Measurements from ENCODE around the gene COMMD3.

Gene COMMD3

GRCh38 chr10:22338931-22339330 lies 22.7 kb downstream of the COMMD3 start:
- peaks cover under 1% of the 10 kb centered on the region for H3K9me3 Mint-ChIP-seq
- peaks cover 2% of the 10 kb centered on the region for H3K36me3 Mint-ChIP-seq (ENCODE audit: low read depth)
- H3K27ac Mint-ChIP-seq = no peak overlapping the region
- peaks cover 39% of the 10 kb centered on the region for H3K4me1 Mint-ChIP-seq (ENCODE audit: low read depth)
- peak overlapping the region; percentile 89 for H3K4me3 Mint-ChIP-seq
- DNase-seq (ENCODE audit: low spot score) = no peak
- H3K27me3 Mint-ChIP-seq (ENCODE audit: low read depth) = peaks cover 70% of the 10 kb centered on the region

DNA sequence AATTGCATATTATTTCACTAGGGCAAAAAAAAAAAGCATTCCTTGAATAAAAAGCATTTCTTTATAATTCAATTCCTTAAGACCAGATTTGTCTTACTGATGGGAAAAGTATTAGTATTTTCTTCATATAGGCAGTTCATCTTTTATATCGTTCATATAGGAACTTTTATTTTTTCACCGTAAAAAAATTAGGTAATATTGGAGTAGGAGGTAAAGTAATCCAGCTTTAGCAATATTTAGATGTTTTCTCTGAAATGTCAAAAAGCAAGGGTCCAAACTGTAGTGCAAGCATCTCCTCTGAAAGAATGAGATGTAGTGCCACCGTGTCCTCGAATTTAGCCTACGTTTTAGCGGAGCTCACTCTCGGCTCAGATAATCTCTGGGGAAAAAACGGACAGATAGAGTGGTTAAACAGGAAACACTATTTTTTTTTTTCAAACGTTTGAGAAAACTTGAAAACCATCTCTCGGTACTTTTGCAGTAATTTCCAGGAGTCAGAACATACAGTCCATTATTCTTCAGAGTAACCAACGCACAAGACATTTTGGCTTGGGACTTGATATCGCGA lies 23.7 kb downstream of the COMMD3 start:
- Mint-ChIP-seq H3K4me3 (peak overlapping the region; percentile 89), H3K36me3 (ENCODE audit: low read depth) (peaks cover 6% of the 10 kb centered on the region), H3K27me3 (ENCODE audit: low read depth) (peaks cover 79% of the 10 kb centered on the region), H3K9me3 (no peaks in the 10 kb centered on the region), H3K4me1 (ENCODE audit: low read depth) (peaks cover 47% of the 10 kb centered on the region), H3K27ac (peak overlapping the region; percentile 92)
- DNase-seq (ENCODE audit: low spot score) = no peak

DNA sequence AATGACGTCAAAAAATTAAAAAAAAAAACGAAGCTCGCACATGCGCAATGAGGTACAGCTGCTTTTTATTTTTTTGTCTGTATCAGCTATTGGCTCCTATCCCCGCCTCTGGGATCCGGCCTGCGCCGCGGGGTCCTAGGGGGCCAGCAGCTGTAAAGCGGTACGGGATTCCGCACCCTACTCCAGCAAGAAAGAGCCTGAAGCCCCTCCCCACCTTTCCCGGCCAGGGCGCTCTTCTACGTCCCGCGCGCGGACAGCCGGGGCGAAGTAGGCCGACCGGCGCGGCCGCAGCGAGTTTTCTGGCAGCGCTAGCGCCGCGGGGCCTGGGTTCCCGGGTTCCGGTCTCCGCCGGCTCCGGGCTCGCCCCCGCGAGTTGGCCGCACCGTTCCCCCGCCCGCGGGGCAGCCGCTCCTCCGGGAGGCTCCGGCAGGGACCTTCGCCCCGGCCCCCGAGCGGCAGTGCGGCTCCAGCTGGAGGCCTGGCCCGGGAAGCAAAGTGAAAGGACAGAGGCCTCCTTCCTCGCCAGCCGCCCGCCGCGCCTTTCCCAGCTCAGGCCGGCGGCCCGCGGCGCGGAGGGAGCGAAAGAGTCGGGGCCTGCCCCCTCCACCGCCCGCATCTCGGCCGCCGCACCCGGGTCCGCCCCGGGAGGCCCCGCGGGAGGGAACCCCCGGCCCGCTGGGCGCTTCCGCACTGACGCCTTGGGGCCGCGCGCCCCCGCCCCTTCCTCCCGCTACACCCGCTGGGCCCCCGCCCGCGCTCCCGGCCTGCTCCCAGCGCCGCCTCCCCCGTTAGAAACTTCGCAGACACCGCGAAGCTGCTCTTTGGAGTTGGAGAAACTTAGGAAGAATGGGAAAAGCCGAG lies 24.4 kb downstream of the COMMD3 start:
- DNase-seq (ENCODE audit: low spot score) = peak; percentile 74
- peak overlapping the region; percentile 89 for H3K4me3 Mint-ChIP-seq
- H3K4me1 Mint-ChIP-seq (ENCODE audit: low read depth) = peaks cover 45% of the 10 kb centered on the region
- peaks cover 5% of the 10 kb centered on the region for H3K36me3 Mint-ChIP-seq (ENCODE audit: low read depth)
- peaks cover 81% of the 10 kb centered on the region for H3K27me3 Mint-ChIP-seq (ENCODE audit: low read depth)
- no peaks in the 10 kb centered on the region for H3K9me3 Mint-ChIP-seq
- H3K27ac Mint-ChIP-seq = peak overlapping the region; percentile 92

GRCh38 chr10:22341190-22341925 lies 25.2 kb downstream of the COMMD3 start:
- Mint-ChIP-seq H3K4me1 (ENCODE audit: low read depth) (peaks cover 45% of the 10 kb centered on the region), H3K36me3 (ENCODE audit: low read depth) (peaks cover 5% of the 10 kb centered on the region), H3K27me3 (ENCODE audit: low read depth) (peaks cover 85% of the 10 kb centered on the region), H3K4me3 (peak overlapping the region; percentile 77), H3K27ac (peak overlapping the region; percentile 67), H3K9me3 (no peaks in the 10 kb centered on the region)
- no peak for DNase-seq (ENCODE audit: low spot score)

DNA sequence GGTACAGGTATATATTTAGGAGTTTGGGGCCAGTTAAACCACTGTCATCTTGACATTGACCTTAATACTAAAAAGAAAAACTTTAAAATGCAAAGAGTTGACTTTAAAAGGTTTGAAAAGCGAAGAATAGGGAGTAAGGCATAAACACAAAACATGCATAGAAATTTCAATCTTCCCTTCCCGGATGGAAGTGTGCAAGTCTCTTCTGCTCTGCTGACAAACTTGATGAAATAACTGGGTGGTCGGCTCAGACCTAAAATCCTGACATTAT lies 25.7 kb downstream of the COMMD3 start:
- no peak for DNase-seq (ENCODE audit: low spot score)
- H3K27me3 Mint-ChIP-seq (ENCODE audit: low read depth) = peaks cover 85% of the 10 kb centered on the region
- H3K4me3 Mint-ChIP-seq = peak overlapping the region; percentile 77
- peaks cover 46% of the 10 kb centered on the region for H3K4me1 Mint-ChIP-seq (ENCODE audit: low read depth)
- peak overlapping the region; percentile 68 for H3K27ac Mint-ChIP-seq
- no peaks in the 10 kb centered on the region for H3K9me3 Mint-ChIP-seq
- H3K36me3 Mint-ChIP-seq (ENCODE audit: low read depth) = peaks cover 5% of the 10 kb centered on the region

DNA sequence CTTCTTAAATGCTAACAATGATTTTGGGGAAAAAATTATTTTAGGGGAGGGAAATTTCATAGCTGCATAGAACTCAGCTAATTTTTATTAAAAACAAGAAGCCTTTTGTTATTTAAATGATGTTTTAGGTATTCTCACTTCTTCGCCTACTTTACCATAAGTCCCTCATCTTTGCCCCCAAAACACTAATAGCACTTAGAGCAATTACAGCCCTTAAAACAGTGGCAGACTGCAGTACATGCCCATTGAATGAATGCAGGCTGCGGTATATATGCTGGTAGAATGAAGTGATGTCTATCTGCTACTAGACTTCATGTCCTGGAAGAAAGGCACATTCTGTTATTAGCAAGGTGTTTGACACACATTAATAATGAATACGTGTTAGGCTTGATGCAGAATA lies 26.2 kb downstream of the COMMD3 start:
- no peak overlapping the region for H3K27ac Mint-ChIP-seq
- no peak for DNase-seq (ENCODE audit: low spot score)
- H3K36me3 Mint-ChIP-seq (ENCODE audit: low read depth) = peaks cover 5% of the 10 kb centered on the region
- peak overlapping the region; percentile 26 for H3K4me3 Mint-ChIP-seq
- H3K9me3 Mint-ChIP-seq = no peaks in the 10 kb centered on the region
- peaks cover 41% of the 10 kb centered on the region for H3K4me1 Mint-ChIP-seq (ENCODE audit: low read depth)
- peaks cover 84% of the 10 kb centered on the region for H3K27me3 Mint-ChIP-seq (ENCODE audit: low read depth)

DNA sequence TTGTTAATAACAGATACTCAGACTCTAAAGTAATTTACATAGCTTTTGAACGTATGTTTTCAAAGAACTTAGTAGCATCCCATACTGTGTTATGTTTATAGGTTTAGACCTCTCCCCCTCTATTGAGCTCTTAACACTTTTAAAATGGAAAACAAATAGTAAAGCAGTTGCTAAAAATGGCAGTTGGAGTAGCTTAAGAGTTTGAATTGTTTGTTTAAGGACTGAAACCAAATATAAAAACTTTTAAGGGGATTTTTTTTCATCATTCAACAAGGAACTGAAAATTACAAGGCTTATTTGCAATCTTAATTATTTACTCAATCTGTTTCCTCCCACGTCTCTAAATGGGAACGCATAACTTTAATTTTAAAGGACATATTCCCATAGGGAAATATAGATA lies 27.5 kb downstream of the COMMD3 start:
- H3K27me3 Mint-ChIP-seq (ENCODE audit: low read depth) = peaks cover 81% of the 10 kb centered on the region
- no peak overlapping the region for H3K4me3 Mint-ChIP-seq
- no peaks in the 10 kb centered on the region for H3K9me3 Mint-ChIP-seq
- DNase-seq (ENCODE audit: low spot score) = no peak
- peaks cover 5% of the 10 kb centered on the region for H3K36me3 Mint-ChIP-seq (ENCODE audit: low read depth)
- H3K27ac Mint-ChIP-seq = no peak overlapping the region
- peaks cover 32% of the 10 kb centered on the region for H3K4me1 Mint-ChIP-seq (ENCODE audit: low read depth)

DNA sequence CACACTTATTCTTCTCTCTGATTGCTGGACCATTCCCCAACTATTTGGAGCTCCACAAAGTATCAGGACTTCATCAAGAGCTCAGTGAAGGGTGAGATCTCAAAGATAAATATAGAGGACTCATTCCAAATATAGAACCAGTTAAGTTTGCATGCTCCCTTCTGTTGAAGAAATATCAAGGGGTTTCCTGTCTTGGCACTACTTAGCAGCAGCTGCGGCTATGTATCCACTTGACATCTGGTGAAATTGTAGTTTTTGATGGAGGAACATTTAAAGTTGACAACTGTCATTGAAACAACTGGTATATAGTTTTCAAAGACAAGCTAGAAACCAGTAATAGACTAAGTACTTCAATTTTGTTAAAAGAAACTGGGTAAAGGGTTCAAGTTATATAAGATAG lies 28.1 kb downstream of the COMMD3 start:
- Mint-ChIP-seq H3K36me3 (ENCODE audit: low read depth) (peaks cover 5% of the 10 kb centered on the region), H3K27me3 (ENCODE audit: low read depth) (peaks cover 76% of the 10 kb centered on the region), H3K4me3 (peak overlapping the region; percentile 71), H3K4me1 (ENCODE audit: low read depth) (peaks cover 28% of the 10 kb centered on the region), H3K27ac (no peak overlapping the region), H3K9me3 (no peaks in the 10 kb centered on the region)
- DNase-seq (ENCODE audit: low spot score) = no peak

DNA sequence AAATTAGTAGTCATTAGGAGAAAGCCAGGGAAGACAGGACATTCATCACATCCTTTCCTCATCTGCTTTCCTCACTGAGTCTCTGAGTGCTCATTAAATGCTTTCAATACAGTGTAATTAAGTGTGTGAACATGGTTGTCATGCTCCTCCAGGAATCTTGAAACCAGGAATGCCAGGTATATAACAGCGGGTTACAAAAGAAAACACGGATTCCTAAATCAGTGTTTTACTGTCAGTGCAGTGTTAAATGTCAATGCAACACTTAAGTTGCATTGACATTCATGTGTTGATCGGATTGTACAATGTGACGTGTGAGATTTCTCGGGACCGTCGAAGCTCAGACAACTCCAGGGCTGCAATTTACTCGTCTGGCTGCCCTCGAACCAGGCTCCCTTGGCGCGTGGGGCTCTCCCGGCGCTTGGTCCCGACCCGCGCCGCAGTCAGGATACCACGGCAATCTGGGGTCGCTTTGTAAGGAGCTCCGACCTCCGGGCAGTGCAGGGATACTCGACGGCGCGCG lies 28.7 kb downstream of the COMMD3 start:
- H3K4me1 Mint-ChIP-seq (ENCODE audit: low read depth) = peaks cover 22% of the 10 kb centered on the region
- DNase-seq (ENCODE audit: low spot score) = no peak
- H3K4me3 Mint-ChIP-seq = peak overlapping the region; percentile 71
- no peaks in the 10 kb centered on the region for H3K9me3 Mint-ChIP-seq
- peaks cover 5% of the 10 kb centered on the region for H3K36me3 Mint-ChIP-seq (ENCODE audit: low read depth)
- peaks cover 76% of the 10 kb centered on the region for H3K27me3 Mint-ChIP-seq (ENCODE audit: low read depth)
- no peak overlapping the region for H3K27ac Mint-ChIP-seq

DNA sequence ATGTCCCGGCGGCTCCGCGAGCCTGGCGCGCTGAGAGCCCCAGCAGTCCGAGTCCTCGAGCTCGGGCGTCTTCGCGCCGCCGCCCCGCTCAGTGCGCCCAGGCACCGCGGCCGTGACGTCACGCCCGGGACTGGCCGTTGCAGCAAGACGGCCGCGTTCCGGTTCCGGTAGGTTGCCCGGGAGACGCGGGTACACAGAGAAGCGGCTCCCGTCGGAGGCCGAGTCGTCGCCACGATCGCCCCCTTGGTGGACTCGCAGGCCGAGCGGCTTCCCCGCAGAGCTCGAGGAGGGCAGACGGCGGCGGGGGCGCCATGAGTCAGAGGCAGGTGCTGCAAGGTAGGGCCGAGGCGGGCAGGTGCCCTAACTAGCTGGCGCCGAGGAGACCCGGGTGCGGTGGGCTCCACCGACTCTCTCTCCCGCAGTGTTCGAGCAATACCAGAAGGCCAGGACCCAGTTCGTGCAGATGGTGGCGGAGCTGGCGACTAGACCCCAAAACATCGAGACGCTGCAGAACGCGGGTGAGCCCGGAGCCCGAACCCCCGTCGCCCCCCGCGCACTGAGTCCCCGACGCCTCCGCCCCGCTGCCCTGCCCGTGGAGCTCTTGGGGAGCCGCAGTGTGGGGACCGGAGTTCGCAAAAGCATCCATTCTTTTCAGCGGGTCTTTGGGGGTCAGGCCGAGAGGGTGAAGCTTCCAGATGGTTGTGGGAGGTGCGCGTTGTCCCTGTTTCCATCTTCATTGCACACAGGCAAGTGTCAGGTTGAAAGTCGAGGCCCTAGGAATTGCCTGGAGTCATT lies 29.3 kb downstream of the COMMD3 start, which contains the start of gene SPAG6:
Gene SPAG6, plus strand, starts transcription at position 196 of the 795 bp plus-strand sequence. Its CDS starts 116 bp downstream, at position 312.
- DNase-seq (ENCODE audit: low spot score) = peak; percentile 61
- Mint-ChIP-seq H3K27ac (no peak within 1 kb of the TSS), H3K4me3 (peak within 1 kb of the TSS; percentile 71), H3K9me3 (no peaks in the 10 kb centered on the region), H3K36me3 (ENCODE audit: low read depth) (peaks cover 5% of the 10 kb centered on the region), H3K4me1 (ENCODE audit: low read depth) (peaks cover 19% of the 10 kb centered on the region), H3K27me3 (ENCODE audit: low read depth) (peaks cover 74% of the 10 kb centered on the region)

DNA sequence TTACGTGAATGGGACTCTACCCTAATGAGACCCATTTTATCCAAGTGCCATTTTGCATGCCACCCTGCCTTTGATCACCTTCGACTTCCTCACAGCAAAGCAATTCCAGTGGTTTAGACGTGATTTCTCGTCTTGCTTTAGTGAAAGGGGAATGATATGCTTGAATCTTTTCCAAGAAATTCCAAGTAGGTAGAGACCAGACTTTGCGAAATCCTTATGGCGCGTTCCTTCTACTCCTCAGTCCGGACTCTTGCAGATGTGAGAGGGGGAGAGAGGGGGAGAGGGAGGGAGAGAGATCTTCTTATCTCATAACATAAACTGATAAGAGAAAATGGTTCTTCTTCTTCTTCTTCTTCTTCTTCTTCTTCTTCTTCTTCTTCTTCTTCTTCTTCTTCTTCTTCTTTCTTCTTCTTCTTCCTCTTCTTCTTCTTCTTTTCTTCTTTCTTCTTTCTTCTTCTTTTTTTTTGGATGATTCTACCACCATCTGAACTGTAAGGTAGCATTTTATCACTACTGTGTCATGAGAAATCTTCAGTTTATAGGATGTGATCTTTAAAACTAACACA lies 30.0 kb downstream of the COMMD3 start:
- Mint-ChIP-seq H3K36me3 (ENCODE audit: low read depth) (peaks cover 5% of the 10 kb centered on the region), H3K4me3 (peak overlapping the region; percentile 57), H3K27me3 (ENCODE audit: low read depth) (peaks cover 76% of the 10 kb centered on the region), H3K9me3 (no peaks in the 10 kb centered on the region), H3K4me1 (ENCODE audit: low read depth) (peaks cover 19% of the 10 kb centered on the region), H3K27ac (no peak overlapping the region)
- no peak for DNase-seq (ENCODE audit: low spot score)

- Mint-ChIP-seq H3K4me1 (ENCODE audit: low read depth) (peaks cover 3% of the 10 kb centered on the region), H3K27me3 (ENCODE audit: low read depth) (peaks cover 55% of the 10 kb centered on the region), H3K36me3 (ENCODE audit: low read depth) (peaks cover 2% of the 10 kb centered on the region), H3K4me3 (no peak overlapping the region), H3K9me3 (no peaks in the 10 kb centered on the region), H3K27ac (no peak overlapping the region)
- no peak for DNase-seq (ENCODE audit: low spot score)
Observed at GRCh38 chr10:22349755-22350154, 33.6 kb downstream of the COMMD3 start.

- Mint-ChIP-seq H3K9me3 (no peaks in the 10 kb centered on the region), H3K27ac (no peak overlapping the region), H3K36me3 (ENCODE audit: low read depth) (no peaks in the 10 kb centered on the region), H3K4me1 (ENCODE audit: low read depth) (peaks cover 1% of the 10 kb centered on the region), H3K27me3 (ENCODE audit: low read depth) (peaks cover 44% of the 10 kb centered on the region), H3K4me3 (no peak overlapping the region)
- no peak for DNase-seq (ENCODE audit: low spot score)
Observed at GRCh38 chr10:22351131-22351703, 35.0 kb downstream of the COMMD3 start.

All from T-helper 2 cell treated with Interferon-gamma antibody and Interleukin-4, amounts not matched to agents 5 μg/mL and 100 μg/mL, for 36 hours (primary cell).